Natural killer cell (primary cell): ENCODE results near the gene SLC6A18. TPM values are rescaled to one million over a fixed set of nuclear protein-coding genes. Genes with fewer than 3 reads are reported as not detected.
A peak's percentile ranks its signal among the peaks of the same experiment; 100 is the strongest.

Experiments
- ATAC-seq, 3 donors: fragments of 150-1000 bp in 2 of 3; fragments of 200-7000 bp in 1 of 3; cut with Tn5 transposase; 1 replicate in 1 of 3; 2 replicates in 2 of 3; pipeline ENCODE4 v1.10.0; 2021; ENCODE audit warnings: mild to moderate bottlenecking in 2 of 3, moderate library complexity in 2 of 3
- DNase-seq, 2 donors: peaks; one replicate each; pipeline versions ENCODE4 v3.0.0 to v3.0.0-alpha.2; 2013 to 2021; ENCODE audit warnings: mixed read lengths in 1 of 2
- H3K27ac ChIP-seq: one replicate; pipeline ENCODE4 v1.5.1; 2013; ENCODE audit warnings: mild to moderate bottlenecking, low read length
- H3K27me3 ChIP-seq: one replicate; pipeline ENCODE4 v1.6.1; 2013; ENCODE audit warnings: low read length; ENCODE audit not compliant: control insufficient read depth, insufficient read depth
- H3K36me3 ChIP-seq: one replicate; pipeline ENCODE4 v1.6.1; 2013; ENCODE audit warnings: low read length; ENCODE audit not compliant: control insufficient read depth, insufficient read depth
- H3K4me1 ChIP-seq: one replicate; pipeline ENCODE4 v1.6.1; 2013; ENCODE audit warnings: low read length; ENCODE audit not compliant: control insufficient read depth, insufficient read depth
- H3K4me3 ChIP-seq: one replicate; pipeline ENCODE4 v1.5.1; 2013; ENCODE audit warnings: low read length
- H3K9me3 ChIP-seq: one replicate; pipeline ENCODE4 v1.6.1; 2013; ENCODE audit warnings: low read length; ENCODE audit not compliant: control insufficient read depth, insufficient read depth
- H3K27ac Mint-ChIP-seq, 2 donors: one replicate each; pipeline ENCODE4 v1.8.0; 2022; ENCODE audit warnings: mild to moderate bottlenecking in 2 of 2, mixed read lengths in 2 of 2, moderate library complexity in 1 of 2
- H3K27me3 Mint-ChIP-seq, 2 donors: one replicate each; pipeline ENCODE4 v1.8.0; 2022; ENCODE audit warnings: low read depth in 2 of 2, mixed read lengths in 2 of 2
- H3K36me3 Mint-ChIP-seq: one replicate; pipeline ENCODE4 v1.8.0; 2022; ENCODE audit warnings: mixed read lengths
- H3K4me1 Mint-ChIP-seq, 2 donors: one replicate each; pipeline ENCODE4 v1.8.0; 2022; ENCODE audit warnings: mixed read lengths in 2 of 2
- H3K4me3 Mint-ChIP-seq: one replicate; pipeline ENCODE4 v1.8.0; 2022; ENCODE audit warnings: mild to moderate bottlenecking, moderate library complexity, mixed read lengths
- H3K9me3 Mint-ChIP-seq, 2 donors: one replicate each; pipeline ENCODE4 v1.8.0; 2022; ENCODE audit warnings: mixed read lengths in 2 of 2
- CTCF ChIP-seq: fragments of 200-600 bp; IDR thresholded peaks from one replicate; pipeline ENCODE4 v1.8.0; 2022; ENCODE audit warnings: antibody characterized with exemption
- WGBS: methylation state at CpG from one replicate; pipeline ENCODE4 v1.1.7; 2013; ENCODE audit warnings: missing lambda C conversion rate; ENCODE audit not compliant: insufficient coverage; 5-methylcytosine and 5-hydroxymethylcytosine counted together
- intact Hi-C: fragments of 100-400 bp; cut with micrococcal nuclease; formaldehyde crosslinking; loops from one replicate; pipeline ENCODE4 v1.14.2; 2022
- total RNA-seq, 4 donors: library from RNA; stranded (reverse); fragments of 120-200 nt in 1 of 4; gene quantifications; one replicate each; pipeline versions ENCODE4 v1.2.3 to v1.2.4, GENCODE V29; 2013 to 2022

The SLC6A18 gene
- total RNA-seq, 3 donors from 2014 or later (not counting 1 experiment from before 2014, with no cell fraction given), result not detected

- Mint-ChIP-seq H3K4me1 (no peaks in the 10 kb centered on the region), H3K27me3 (peaks cover 6 to 7% of the 10 kb centered on the region in 2 donors), H3K27ac (no peak overlapping the region), H3K36me3 (no peaks in the 10 kb centered on the region), H3K4me3 (no peak overlapping the region), H3K9me3 (no peaks in the 10 kb centered on the region)
- DNase-seq (no peak), ATAC-seq (no peak)
- Histone ChIP-seq H3K4me3 (no peak overlapping the region), H3K27me3 (peaks cover 2% of the 10 kb centered on the region), H3K9me3 (no peaks in the 10 kb centered on the region), H3K27ac (no peak overlapping the region), H3K4me1 (no peaks in the 10 kb centered on the region), H3K36me3 (no peaks in the 10 kb centered on the region)
- no peak for TF ChIP-seq CTCF
- 33% methylated on average over 58 of the region's 58 CpGs for WGBS
- intact Hi-C loops, result no loop called here
Measured at GRCh38 chr5:1245905-1246576, 20.9 kb downstream of the SLC6A18 start.

- Histone ChIP-seq H3K4me1 (no peaks in the 10 kb centered on the region), H3K27me3 (peaks cover 2% of the 10 kb centered on the region), H3K4me3 (no peak overlapping the region), H3K9me3 (no peaks in the 10 kb centered on the region), H3K27ac (no peak overlapping the region), H3K36me3 (no peaks in the 10 kb centered on the region)
- DNase-seq, result peak in 1 of 2 donors; percentile 37
- intact Hi-C loops, result no loop called here
- Mint-ChIP-seq H3K4me3 (no peak overlapping the region), H3K36me3 (no peaks in the 10 kb centered on the region), H3K27me3 (peaks cover 6 to 7% of the 10 kb centered on the region in 2 donors), H3K27ac (no peak overlapping the region), H3K9me3 (no peaks in the 10 kb centered on the region), H3K4me1 (peaks cover 0 to 4% of the 10 kb centered on the region in 2 donors)
- 27% methylated on average over 43 of the region's 43 CpGs for WGBS
- no peak for TF ChIP-seq CTCF
- no peak for ATAC-seq
Measured at GRCh38 chr5:1246711-1247431, 21.7 kb downstream of the SLC6A18 start.

GRCh38 chr5:1247811-1248210 is 22.6 kb downstream of the SLC6A18 start:
- 77% methylated on average over 6 of the region's 6 CpGs for WGBS
- H3K27me3 ChIP-seq, result peaks cover 2% of the 10 kb centered on the region
- no peaks in the 10 kb centered on the region for H3K36me3 ChIP-seq
- H3K4me1 ChIP-seq, result no peaks in the 10 kb centered on the region
- Mint-ChIP-seq H3K4me3 (no peak overlapping the region), H3K27ac (no peak overlapping the region), H3K27me3 (peaks cover 7 to 9% of the 10 kb centered on the region in 2 donors), H3K36me3 (no peaks in the 10 kb centered on the region), H3K9me3 (no peaks in the 10 kb centered on the region), H3K4me1 (peaks cover 0 to 8% of the 10 kb centered on the region in 2 donors)
- TF ChIP-seq CTCF, result no peak
- DNase-seq (no peak), ATAC-seq (no peak)
- no peaks in the 10 kb centered on the region for H3K9me3 ChIP-seq
- no peak overlapping the region for H3K4me3 ChIP-seq
- intact Hi-C loops, result no loop called here
- H3K27ac ChIP-seq, result no peak overlapping the region
